ENCODE results near the gene ZSWIM5.
"Not testable (repeated sequence)": the region's sequence is repeated elsewhere in the genome, so short reads cannot be mapped to it uniquely, and the experiment has no call there.

The ZSWIM5 gene

DNA sequence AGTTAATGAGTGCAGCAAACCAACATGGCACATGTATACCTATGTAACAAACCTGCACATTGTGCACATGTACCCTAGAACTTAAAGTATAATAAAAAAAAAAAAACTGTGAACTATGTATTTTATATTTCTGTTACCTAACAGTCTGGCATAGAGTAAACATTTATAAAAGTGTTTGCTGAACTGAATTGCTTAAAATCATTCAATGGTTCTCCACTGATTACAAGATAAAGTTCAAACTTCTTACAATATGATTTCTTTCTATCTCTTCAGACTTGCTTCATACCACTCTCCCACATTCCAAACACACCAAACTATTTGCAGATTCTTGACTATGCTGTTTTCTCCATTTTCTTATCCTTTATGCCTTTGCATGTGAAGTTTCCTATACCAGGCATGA is 104.5 kb downstream of the ZSWIM5 start:
- Histone ChIP-seq H2AK5ac (ENCODE audit: low read length) (no peak overlapping the region), H4K12ac (ENCODE audit: low read depth, low read length) (no peak overlapping the region), H3K4ac (ENCODE audit: low read depth, low read length) (no peak overlapping the region), H3K4me3 (ENCODE audit: low read depth, low read length) (no peak overlapping the region), H3K27me3 (ENCODE audit: insufficient read depth, low read length) (no peaks in the 10 kb centered on the region), H3K79me1 (ENCODE audit: low read length) (no peaks in the 10 kb centered on the region), H2BK120ac (ENCODE audit: insufficient read depth, low read length, poor library complexity) (no peak overlapping the region), H3K14ac (ENCODE audit: low read length) (no peak overlapping the region), H4K8ac (ENCODE audit: low read depth, low read length) (no peak overlapping the region), H4K91ac (ENCODE audit: low read depth, low read length) (no peak overlapping the region), H3K9me3 (ENCODE audit: insufficient read depth, low read depth, low read length) (peaks cover 5% of the 10 kb centered on the region), H3K4me2 (ENCODE audit: low read length) (no peak overlapping the region), H3K4me1 (ENCODE audit: control insufficient read depth in 1 of 2, insufficient read depth in 2 of 2, low read length in 2 of 2) (no peaks in the 10 kb centered on the region), H3K23ac (ENCODE audit: low read length) (no peak overlapping the region), H3K36me3 (ENCODE audit: control insufficient read depth in 1 of 2, insufficient read depth in 2 of 2, low read length in 2 of 2) (no peaks in the 10 kb centered on the region), H2BK12ac (ENCODE audit: low read length) (no peak overlapping the region), H2BK5ac (ENCODE audit: low read depth, low read length, poor library complexity) (no peak overlapping the region), H3K79me2 (ENCODE audit: control insufficient read depth, insufficient read depth, low read length, poor library complexity) (no peaks in the 10 kb centered on the region), H3K9ac (ENCODE audit: low read length) (no peak overlapping the region), H3K18ac (ENCODE audit: low read length) (no peak overlapping the region), H3K27ac (ENCODE audit: low read depth, low read length) (no peak overlapping the region), H2AFZ (ENCODE audit: insufficient read depth, low read length, poor library complexity) (no peak overlapping the region)
- peak in 1 of 2 donors; percentile 11 for DNase-seq

GRCh38 chr1:45101528-45101927 is 104.9 kb downstream of the ZSWIM5 start:
- H3K9ac ChIP-seq (ENCODE audit: low read length); H3K27me3 ChIP-seq (ENCODE audit: insufficient read depth, low read length); H3K4me3 ChIP-seq (ENCODE audit: low read depth, low read length); H2AK5ac ChIP-seq (ENCODE audit: low read length); H3K79me2 ChIP-seq (ENCODE audit: control insufficient read depth, insufficient read depth, low read length, poor library complexity); H2BK120ac ChIP-seq (ENCODE audit: insufficient read depth, low read length, poor library complexity); H2BK5ac ChIP-seq (ENCODE audit: low read depth, low read length, poor library complexity); H4K12ac ChIP-seq (ENCODE audit: low read depth, low read length); H3K9me3 ChIP-seq (ENCODE audit: insufficient read depth, low read depth, low read length); H3K27ac ChIP-seq (ENCODE audit: low read depth, low read length); H3K36me3 ChIP-seq (ENCODE audit: control insufficient read depth in 1 of 2, insufficient read depth in 2 of 2, low read length in 2 of 2); H4K8ac ChIP-seq (ENCODE audit: low read depth, low read length); DNase-seq; H2BK12ac ChIP-seq (ENCODE audit: low read length); H3K4ac ChIP-seq (ENCODE audit: low read depth, low read length); H3K18ac ChIP-seq (ENCODE audit: low read length); H3K79me1 ChIP-seq (ENCODE audit: low read length); H4K91ac ChIP-seq (ENCODE audit: low read depth, low read length); H3K4me1 ChIP-seq (ENCODE audit: control insufficient read depth in 1 of 2, insufficient read depth in 2 of 2, low read length in 2 of 2); H3K14ac ChIP-seq (ENCODE audit: low read length); H3K4me2 ChIP-seq (ENCODE audit: low read length); H2AFZ ChIP-seq (ENCODE audit: insufficient read depth, low read length, poor library complexity); H3K23ac ChIP-seq (ENCODE audit: low read length): not testable (repeated sequence)
- WGBS (ENCODE audit: extremely low coverage, insufficient coverage, insufficient read length), result no CpG with 5 or more reads among the region's 5 CpGs

DNA sequence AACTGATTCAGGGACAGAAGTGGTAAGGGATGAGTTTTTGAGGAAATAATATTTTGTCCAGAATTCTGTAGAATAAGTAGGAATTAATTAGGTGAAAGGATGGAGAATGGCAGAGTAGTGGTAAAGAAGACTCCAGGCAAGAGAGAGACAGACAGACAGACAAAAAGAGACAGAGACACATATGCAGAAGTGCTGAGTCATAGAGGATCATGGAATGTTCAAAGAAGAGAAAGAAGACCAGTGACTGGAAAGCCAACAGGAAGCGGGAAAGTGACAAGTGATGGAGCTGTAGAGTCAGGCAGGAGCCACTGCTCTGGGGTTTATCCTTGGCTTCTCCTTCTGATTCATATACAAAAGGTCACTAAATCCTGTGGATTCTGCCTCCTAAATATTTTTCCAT is 108.5 kb downstream of the ZSWIM5 start:
- Histone ChIP-seq H2BK120ac (ENCODE audit: insufficient read depth, low read length, poor library complexity) (no peak overlapping the region), H4K91ac (ENCODE audit: low read depth, low read length) (no peak overlapping the region)
- no CpG with 5 or more reads among the region's 1 CpG for WGBS (ENCODE audit: extremely low coverage, insufficient coverage, insufficient read length)

DNA sequence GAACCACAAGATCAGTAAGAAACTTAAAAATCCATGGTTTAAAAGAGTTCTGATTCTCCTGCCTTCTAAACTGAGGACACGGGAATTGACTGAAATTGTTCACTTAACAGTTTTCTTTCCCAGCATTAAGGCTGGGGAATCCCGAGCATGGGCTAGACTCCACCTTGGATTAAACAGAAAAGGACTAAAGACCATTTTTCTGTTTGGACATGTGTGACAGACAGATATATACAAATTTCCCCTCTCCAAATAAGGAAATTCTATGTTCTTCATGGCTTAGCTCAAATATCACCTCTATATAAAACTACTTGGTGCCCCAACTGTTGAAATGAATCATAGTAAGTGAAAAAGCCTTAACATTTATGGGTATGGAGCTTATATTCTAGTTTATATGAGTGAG is 109.3 kb downstream of the ZSWIM5 start:
- Histone ChIP-seq H2BK5ac (ENCODE audit: low read depth, low read length, poor library complexity) (no peak overlapping the region), H2AFZ (ENCODE audit: insufficient read depth, low read length, poor library complexity) (no peak overlapping the region), H3K27ac (ENCODE audit: low read depth, low read length) (no peak overlapping the region), H3K4ac (ENCODE audit: low read depth, low read length) (no peak overlapping the region), H3K79me1 (ENCODE audit: low read length) (no peaks in the 10 kb centered on the region), H4K8ac (ENCODE audit: low read depth, low read length) (no peak overlapping the region), H3K4me2 (ENCODE audit: low read length) (no peak overlapping the region), H3K4me3 (ENCODE audit: low read depth, low read length) (no peak overlapping the region), H3K14ac (ENCODE audit: low read length) (no peak overlapping the region), H2BK120ac (ENCODE audit: insufficient read depth, low read length, poor library complexity) (no peak overlapping the region), H3K9ac (ENCODE audit: low read length) (no peak overlapping the region), H3K27me3 (ENCODE audit: insufficient read depth, low read length) (no peaks in the 10 kb centered on the region), H2AK5ac (ENCODE audit: low read length) (no peak overlapping the region), H3K18ac (ENCODE audit: low read length) (no peak overlapping the region), H3K9me3 (ENCODE audit: insufficient read depth, low read depth, low read length) (no peaks in the 10 kb centered on the region), H2BK12ac (ENCODE audit: low read length) (no peak overlapping the region), H3K4me1 (ENCODE audit: control insufficient read depth in 1 of 2, insufficient read depth in 2 of 2, low read length in 2 of 2) (no peaks in the 10 kb centered on the region), H3K79me2 (ENCODE audit: control insufficient read depth, insufficient read depth, low read length, poor library complexity) (no peaks in the 10 kb centered on the region), H3K36me3 (ENCODE audit: control insufficient read depth in 1 of 2, insufficient read depth in 2 of 2, low read length in 2 of 2) (no peaks in the 10 kb centered on the region), H3K23ac (ENCODE audit: low read length) (no peak overlapping the region), H4K91ac (ENCODE audit: low read depth, low read length) (no peak overlapping the region), H4K12ac (ENCODE audit: low read depth, low read length) (no peak overlapping the region)
- no peak for DNase-seq
- no CpG with 5 or more reads among the region's 2 CpGs for WGBS (ENCODE audit: extremely low coverage, insufficient coverage, insufficient read length)

More for the DNA sequence above, 108.5 kb downstream of the ZSWIM5 start:
- DNase-seq, result no peak
- Histone ChIP-seq H4K12ac (ENCODE audit: low read depth, low read length) (no peak overlapping the region), H3K27ac (ENCODE audit: low read depth, low read length) (no peak overlapping the region), H3K9ac (ENCODE audit: low read length) (no peak overlapping the region), H3K4me1 (ENCODE audit: control insufficient read depth in 1 of 2, insufficient read depth in 2 of 2, low read length in 2 of 2) (no peaks in the 10 kb centered on the region), H3K4me2 (ENCODE audit: low read length) (no peak overlapping the region), H3K36me3 (ENCODE audit: control insufficient read depth in 1 of 2, insufficient read depth in 2 of 2, low read length in 2 of 2) (no peaks in the 10 kb centered on the region), H3K27me3 (ENCODE audit: insufficient read depth, low read length) (no peaks in the 10 kb centered on the region), H3K4ac (ENCODE audit: low read depth, low read length) (no peak overlapping the region), H3K4me3 (ENCODE audit: low read depth, low read length) (no peak overlapping the region), H2BK12ac (ENCODE audit: low read length) (no peak overlapping the region), H3K79me2 (ENCODE audit: control insufficient read depth, insufficient read depth, low read length, poor library complexity) (no peaks in the 10 kb centered on the region), H4K8ac (ENCODE audit: low read depth, low read length) (no peak overlapping the region), H3K18ac (ENCODE audit: low read length) (no peak overlapping the region), H3K79me1 (ENCODE audit: low read length) (no peaks in the 10 kb centered on the region), H3K9me3 (ENCODE audit: insufficient read depth, low read depth, low read length) (no peaks in the 10 kb centered on the region), H2BK5ac (ENCODE audit: low read depth, low read length, poor library complexity) (no peak overlapping the region), H2AFZ (ENCODE audit: insufficient read depth, low read length, poor library complexity) (no peak overlapping the region), H3K14ac (ENCODE audit: low read length) (no peak overlapping the region), H3K23ac (ENCODE audit: low read length) (no peak overlapping the region), H2AK5ac (ENCODE audit: low read length) (no peak overlapping the region)

Measured in trophoblast cell (in vitro differentiated cells and primary cell).